GM21529 (cell line): ENCODE data around the gene RNF213.

ENCODE experiments used
- ATAC-seq: cut with Tn5 transposase; IDR thresholded peaks from one replicate; pipeline ENCODE4 v1.9.1; 2021; ENCODE audit not compliant: unreplicated experiment

RNF213 gene

GRCh38 chr17:80413771-80414507 lies 153.3 kb downstream of the RNF213 start:
- ATAC-seq = no peak

- peak; percentile 4 for ATAC-seq
Observed at GRCh38 chr17:80414508-80414802, 153.8 kb downstream of the RNF213 start.

- ATAC-seq = peak; percentile 89
Observed at GRCh38 chr17:80414803-80415625, 154.4 kb downstream of the RNF213 start, which contains the start of gene ENDOV. TSS of gene ENDOV (plus strand) at chr17:80415167. CDS start at chr17:80415195, 28 bp downstream.

- ATAC-seq = no peak
Observed at GRCh38 chr17:80415626-80416137, 155.0 kb downstream of the RNF213 start.

GRCh38 chr17:80416260-80416939 lies 155.7 kb downstream of the RNF213 start:
- ATAC-seq = no peak

GRCh38 chr17:80416940-80417293 lies 156.3 kb downstream of the RNF213 start:
- ATAC-seq = no peak

- ATAC-seq = no peak
Observed at GRCh38 chr17:80418589-80418988, 157.9 kb downstream of the RNF213 start.

- no peak for ATAC-seq
Observed at GRCh38 chr17:80419255-80419654, 158.6 kb downstream of the RNF213 start.

GRCh38 chr17:80421381-80422090 lies 160.9 kb downstream of the RNF213 start:
- ATAC-seq = no peak

GRCh38 chr17:80422276-80422675 lies 161.6 kb downstream of the RNF213 start:
- no peak for ATAC-seq

GRCh38 chr17:80422981-80423380 lies 162.3 kb downstream of the RNF213 start:
- ATAC-seq = no peak

- ATAC-seq = no peak
Observed at GRCh38 chr17:80423536-80424225, 163.0 kb downstream of the RNF213 start.

- no peak for ATAC-seq
Observed at GRCh38 chr17:80424261-80424660, 163.6 kb downstream of the RNF213 start.

- no peak for ATAC-seq
Observed at GRCh38 chr17:80424878-80425765, 164.5 kb downstream of the RNF213 start.

GRCh38 chr17:80425835-80426426 lies 165.3 kb downstream of the RNF213 start:
- no peak for ATAC-seq

- ATAC-seq = peak; percentile 63
Observed at GRCh38 chr17:80426671-80427326, 166.1 kb downstream of the RNF213 start.

- ATAC-seq = no peak
Observed at GRCh38 chr17:80427366-80428282, 167.0 kb downstream of the RNF213 start.
